KOPT-K1 (cell line): ENCODE measurements around the gene CASP6.

ENCODE experiments used
- H3K27ac ChIP-seq: fragments of 200-600 bp; sonication (generic); 2 replicates; pipeline ENCODE4 v1.5.1; 2016; ENCODE audit warnings: antibody characterized with exemption, mild to moderate bottlenecking, low read depth, low read length; ENCODE audit not compliant: poor library complexity, severe bottlenecking
- H3K36me3 ChIP-seq: fragments of 200-600 bp; sonication (generic); 2 replicates; pipeline ENCODE4 v1.5.1; 2017; ENCODE audit warnings: antibody characterized with exemption, mild to moderate bottlenecking, low read length, moderate library complexity; ENCODE audit not compliant: insufficient read depth
- H3K9me3 ChIP-seq: fragments of 200-600 bp; sonication (generic); 2 replicates; pipeline ENCODE4 v1.5.1; 2017; ENCODE audit warnings: antibody characterized with exemption, low read length, mild to moderate bottlenecking; ENCODE audit not compliant: insufficient read depth, poor library complexity, severe bottlenecking

The CASP6 gene

DNA sequence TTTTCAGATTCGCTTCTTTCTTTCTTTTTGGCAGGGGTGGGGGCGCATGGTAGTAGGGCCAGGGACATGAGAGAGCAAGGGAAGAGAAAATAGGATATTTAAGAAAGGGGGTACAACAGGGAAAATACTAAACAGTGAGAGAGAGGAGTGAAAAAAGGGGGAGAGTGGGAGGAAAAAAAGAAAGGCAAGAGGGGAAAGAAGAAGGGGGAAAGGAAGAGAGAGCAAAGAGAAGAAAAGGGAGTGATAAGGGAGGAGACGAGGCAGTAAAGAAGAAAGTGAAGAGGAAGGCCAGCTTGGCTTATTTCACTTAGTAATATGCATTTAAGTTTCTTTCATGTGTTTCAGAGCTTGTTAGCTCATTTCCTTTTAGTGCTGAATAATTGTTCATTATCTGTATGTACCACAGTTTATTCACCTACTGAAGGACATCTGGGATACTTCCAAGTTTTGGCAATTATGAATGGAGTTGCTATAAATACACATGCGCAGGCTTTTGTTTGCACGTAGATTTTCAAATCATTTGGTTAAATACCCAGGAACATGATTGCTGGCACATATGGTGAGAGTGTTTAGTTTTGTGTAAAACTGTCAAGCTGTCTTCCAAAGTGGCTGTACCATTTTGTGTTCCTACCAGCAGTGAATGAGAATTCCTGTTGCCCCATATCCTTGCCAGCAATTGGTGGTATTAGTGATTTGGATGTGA is 37.3 kb downstream of the CASP6 start:
- peaks cover 30% of the 10 kb centered on the region for H3K36me3 ChIP-seq
- H3K27ac ChIP-seq, result no peak overlapping the region
- H3K9me3 ChIP-seq, result peaks cover 8% of the 10 kb centered on the region

DNA sequence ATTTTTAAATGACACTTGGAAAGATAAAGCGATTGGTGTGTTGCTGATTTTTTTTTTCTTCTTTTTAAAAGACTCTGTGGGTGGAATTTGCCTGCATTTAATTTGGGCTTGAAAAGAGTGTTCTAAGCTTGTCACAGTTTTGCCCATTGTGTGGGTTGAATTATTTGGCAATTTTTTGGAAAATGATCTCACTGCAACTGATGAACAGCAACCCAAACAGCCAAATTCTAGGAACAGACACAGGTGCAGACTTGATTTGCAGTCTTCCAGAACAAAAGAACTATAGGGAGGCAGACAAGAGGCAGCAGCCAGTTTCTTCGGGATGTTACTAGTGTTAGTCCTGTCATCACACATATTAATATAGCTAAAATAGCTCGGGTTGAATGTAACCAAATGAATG is 40.5 kb downstream of the CASP6 start:
- Histone ChIP-seq H3K27ac (no peak overlapping the region), H3K36me3 (peaks cover 39% of the 10 kb centered on the region), H3K9me3 (no peaks in the 10 kb centered on the region)

DNA sequence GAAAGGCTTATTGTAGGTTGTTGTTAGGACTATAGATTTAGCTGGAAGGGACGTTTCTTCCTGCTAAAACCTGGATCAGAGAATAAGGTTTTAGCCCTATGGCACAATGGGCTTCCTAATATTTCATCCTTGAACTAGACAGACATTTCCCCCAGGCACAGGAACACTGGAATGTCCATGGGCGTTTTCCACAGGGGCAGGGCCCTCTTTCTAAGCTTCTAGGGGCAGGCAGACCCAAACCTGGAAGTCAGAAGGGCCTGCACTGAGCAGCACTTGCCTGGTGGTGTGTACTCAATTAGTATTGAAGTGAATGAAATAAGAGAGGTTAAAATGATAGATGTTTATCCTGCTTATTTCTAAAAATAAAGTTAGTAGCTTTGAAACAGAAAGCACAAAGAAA is 41.1 kb downstream of the CASP6 start:
- H3K9me3 ChIP-seq, result no peaks in the 10 kb centered on the region
- H3K36me3 ChIP-seq, result peaks cover 39% of the 10 kb centered on the region

DNA sequence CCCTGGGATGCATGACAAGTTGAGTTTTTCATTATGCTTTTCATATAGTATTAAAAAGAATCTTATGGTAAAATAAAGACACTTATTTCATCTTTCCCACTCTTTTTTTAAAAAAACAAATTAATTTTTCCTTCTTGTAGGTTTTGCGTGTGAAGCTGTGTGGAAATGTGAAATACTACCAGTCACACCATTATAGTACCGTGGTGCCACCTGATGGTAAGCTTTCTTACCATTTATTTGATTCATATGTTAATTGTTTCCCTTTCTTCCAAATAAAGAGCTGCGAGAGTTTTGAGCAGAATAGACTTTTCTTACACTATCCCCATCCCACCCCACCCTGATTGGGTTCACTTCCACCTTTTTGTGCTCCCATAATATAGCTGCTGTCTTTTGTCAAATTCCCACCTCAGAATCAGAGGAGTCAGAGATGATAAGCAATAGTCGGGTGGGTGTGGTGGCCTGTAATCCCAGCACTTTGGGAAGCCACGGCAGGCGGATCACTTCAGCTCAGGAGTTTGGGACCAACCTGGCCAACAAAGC is 44.3 kb downstream of the CASP6 start:
- Histone ChIP-seq H3K9me3 (no peaks in the 10 kb centered on the region), H3K27ac (no peak overlapping the region), H3K36me3 (peaks cover 36% of the 10 kb centered on the region)

More for the DNA sequence above, 41.1 kb downstream of the CASP6 start:
- no peak overlapping the region for H3K27ac ChIP-seq

DNA sequence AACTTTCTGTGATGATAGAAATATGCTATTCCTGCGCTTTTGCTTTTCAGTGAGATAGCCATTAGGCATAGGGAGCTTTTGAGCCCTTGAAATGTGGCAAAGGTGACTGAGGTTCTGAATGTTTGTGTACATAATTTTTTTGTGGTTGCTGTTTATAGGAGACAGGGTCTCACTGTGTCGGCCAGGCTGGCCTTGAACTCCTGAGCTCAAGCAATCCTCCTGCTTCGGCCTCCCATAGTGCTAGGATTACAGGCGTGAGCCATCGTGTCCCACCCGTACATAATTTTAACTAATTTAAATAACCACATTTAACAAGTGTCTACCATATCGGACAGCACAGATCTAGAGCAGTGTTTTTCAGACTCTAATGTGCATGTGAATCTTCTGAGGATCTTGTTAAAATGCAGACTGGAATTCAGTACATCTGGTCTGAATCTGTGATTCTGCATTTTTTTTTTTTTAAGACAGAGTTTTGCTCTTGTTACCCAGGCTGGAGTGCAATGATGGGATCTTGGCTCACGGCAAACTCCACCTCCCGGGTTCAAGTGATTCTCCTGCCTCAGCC is 45.3 kb downstream of the CASP6 start:
- Histone ChIP-seq H3K9me3 (no peaks in the 10 kb centered on the region), H3K27ac (no peak overlapping the region), H3K36me3 (peaks cover 28% of the 10 kb centered on the region)

DNA sequence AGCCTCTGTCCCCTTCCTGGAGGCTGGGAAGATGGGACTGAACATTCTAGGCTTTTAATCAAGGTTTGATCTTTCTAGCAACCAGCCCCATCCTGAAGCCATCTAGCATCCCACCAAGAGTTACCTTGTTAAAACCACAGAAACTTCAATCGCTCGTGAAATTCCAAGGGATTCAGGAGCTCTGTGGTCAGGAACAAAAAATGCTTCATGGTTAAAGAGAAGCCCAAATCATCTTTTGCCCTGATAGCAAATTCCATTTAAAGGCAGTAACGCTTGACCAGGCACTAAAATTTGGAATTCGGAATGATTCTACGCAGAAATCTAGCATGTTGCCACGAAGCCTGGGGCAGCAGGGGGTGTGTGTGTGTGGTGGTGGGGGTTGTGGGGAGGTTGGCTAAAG is 47.8 kb downstream of the CASP6 start:
- no peak overlapping the region for H3K27ac ChIP-seq
- H3K36me3 ChIP-seq, result peaks cover 12% of the 10 kb centered on the region
- H3K9me3 ChIP-seq, result no peaks in the 10 kb centered on the region

DNA sequence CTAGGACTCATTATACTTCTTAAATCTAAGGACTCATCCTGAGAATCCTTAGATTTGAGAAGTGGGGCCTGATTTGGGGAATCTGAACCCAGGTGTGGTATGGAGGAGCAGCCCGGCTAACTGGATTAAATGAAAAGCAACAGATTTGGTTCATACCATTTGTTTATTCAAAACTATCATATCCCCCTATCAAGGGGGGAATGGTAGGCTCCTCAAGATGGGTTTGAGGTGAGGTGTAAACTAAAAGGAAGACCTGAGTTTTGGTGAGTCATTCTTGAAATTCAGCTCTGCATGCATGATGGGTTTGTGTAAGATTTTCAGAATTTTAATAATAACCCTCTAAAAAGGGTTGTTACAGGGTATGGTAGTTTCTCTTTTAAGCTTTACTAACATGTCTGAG is 53.4 kb downstream of the CASP6 start:
- Histone ChIP-seq H3K9me3 (no peaks in the 10 kb centered on the region), H3K27ac (peak overlapping the region; percentile 59), H3K36me3 (no peaks in the 10 kb centered on the region)

DNA sequence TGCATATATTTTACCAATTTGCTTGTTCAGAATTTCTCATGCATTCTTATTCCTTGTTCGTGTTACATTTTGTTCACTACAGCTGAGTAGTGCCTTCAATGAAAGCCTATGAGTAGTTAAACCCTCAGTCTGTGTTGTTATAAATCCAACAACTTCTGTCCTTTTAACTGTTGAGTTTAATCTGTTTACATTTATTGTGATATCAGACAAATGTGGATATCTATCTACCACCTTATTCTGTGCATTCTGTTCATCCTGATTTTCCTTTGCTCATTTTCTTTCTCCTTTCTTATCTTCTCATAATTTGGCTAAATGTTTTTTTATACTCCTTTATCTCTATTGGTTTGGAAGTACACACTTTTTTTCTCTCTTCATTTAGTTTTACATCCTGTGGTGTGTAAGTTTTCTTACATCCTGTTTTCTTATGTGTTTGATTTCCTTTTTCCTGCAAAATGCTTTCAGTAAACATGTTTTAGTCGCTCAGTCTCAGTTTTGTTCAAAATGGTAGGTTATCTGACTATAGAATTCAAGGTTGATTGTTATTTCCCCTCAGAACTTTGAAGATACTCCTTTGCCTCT is 54.2 kb downstream of the CASP6 start:
- H3K9me3 ChIP-seq, result no peaks in the 10 kb centered on the region
- no peaks in the 10 kb centered on the region for H3K36me3 ChIP-seq
- peak overlapping the region; percentile 59 for H3K27ac ChIP-seq

DNA sequence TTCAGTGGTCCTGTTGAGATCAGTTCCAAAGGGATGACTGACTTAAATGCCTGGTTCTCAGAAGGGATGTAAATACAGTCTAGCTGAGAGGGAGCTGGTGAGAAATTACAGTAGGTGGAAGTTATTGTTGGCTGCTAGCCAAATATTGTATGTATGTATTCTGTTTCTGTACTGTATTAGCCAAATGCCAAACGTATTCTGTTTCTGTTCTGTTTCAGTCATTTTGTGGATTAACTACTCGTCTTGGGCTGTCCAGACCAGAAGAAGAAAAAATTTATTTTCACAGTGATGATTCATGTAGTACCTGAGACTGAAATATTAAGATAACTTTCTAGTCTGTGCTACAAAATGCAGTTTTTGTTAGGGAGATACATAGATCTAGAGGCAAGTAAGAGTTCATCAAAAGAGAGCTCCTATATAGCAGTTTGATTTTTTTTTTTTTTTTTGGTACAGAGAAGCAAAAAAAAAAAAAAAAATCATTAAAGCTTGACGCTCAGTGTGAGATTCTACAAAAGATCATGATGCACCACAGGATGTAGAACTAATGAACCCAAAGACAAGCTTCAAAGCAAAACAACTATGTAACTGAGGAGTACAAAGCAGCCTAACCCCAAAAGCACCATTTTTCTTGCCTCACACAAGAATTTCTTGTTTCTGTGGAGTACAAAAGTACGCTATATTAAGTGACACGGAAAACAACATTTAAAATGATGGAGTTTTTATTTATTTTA is 54.8 kb downstream of the CASP6 start:
- Histone ChIP-seq H3K27ac (peak overlapping the region; percentile 59), H3K9me3 (no peaks in the 10 kb centered on the region), H3K36me3 (no peaks in the 10 kb centered on the region)

DNA sequence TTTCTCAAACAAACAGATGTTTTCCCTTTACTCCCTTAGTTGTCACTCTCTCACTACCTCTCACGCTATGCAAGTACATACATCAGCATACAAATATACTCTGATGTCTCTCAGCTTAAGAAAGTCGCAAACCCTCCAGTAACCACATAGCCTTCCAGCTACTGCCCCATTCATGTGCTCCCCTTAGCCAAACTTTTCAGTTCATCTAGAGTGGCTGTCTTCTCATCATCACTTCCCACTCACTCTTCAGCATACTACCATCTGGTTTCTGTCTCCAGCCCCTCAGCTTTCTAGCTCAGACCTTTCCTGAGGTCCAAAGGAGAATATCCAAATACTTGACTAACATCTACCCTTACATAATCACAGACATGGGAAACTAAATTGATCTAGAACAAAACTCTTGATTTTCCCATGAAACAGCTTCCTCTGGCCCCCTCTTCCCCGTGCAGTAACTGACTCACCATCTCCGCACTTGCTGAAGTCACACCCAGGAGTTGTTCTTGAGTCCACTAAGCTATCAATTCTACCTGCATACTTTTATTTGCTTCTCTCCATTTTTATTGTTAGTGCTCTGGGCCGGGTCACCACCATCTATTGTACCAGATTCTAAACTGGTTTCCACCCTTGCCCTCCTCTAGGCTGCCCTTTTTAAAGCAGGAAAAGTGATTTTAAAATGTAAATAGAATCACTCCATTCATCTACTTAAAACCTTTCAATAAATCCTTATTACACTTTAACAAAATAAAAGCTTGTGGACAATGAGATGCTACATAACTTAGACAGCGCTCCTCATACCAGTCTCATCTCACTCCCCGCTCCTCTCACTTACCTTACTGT is 57.2 kb downstream of the CASP6 start:
- peak overlapping the region; percentile 24 for H3K27ac ChIP-seq
- H3K36me3 ChIP-seq, result no peaks in the 10 kb centered on the region
- no peaks in the 10 kb centered on the region for H3K9me3 ChIP-seq

DNA sequence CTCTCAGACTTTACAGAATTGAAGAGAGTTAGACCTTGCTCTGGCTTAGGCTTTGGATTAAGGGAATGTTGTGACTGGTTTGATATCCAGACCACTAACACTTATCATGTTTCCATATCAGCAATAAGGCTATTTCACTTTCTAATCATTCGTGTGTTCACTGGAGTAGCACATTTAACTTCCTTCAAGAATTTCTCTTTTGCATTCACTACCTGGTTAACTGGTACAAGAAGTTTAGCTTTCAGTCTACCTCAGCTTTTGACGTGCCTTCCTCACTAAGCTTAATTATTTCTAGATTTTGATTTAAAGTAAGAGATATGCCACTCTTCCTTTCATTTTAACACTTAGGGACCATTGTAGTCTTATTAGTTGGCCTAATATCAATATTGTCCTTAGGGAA is 62.6 kb downstream of the CASP6 start:
- H3K9me3 ChIP-seq, result peaks cover 10% of the 10 kb centered on the region
- H3K27ac ChIP-seq, result no peak overlapping the region
- H3K36me3 ChIP-seq, result no peaks in the 10 kb centered on the region
